Liver (tissue), 3 donors: Measurements from ENCODE around the gene PDE6B.

Experiments
- ATF3 ChIP-seq: IDR thresholded peaks from 2 replicates; pipeline ENCODE4 v1.6.1; 2016; ENCODE audit warnings: antibody characterized with exemption
- EGR1 ChIP-seq, 2 donors: IDR thresholded peaks; 2 replicates each; pipeline ENCODE4 v1.6.1; 2016 to 2018; ENCODE audit warnings: antibody characterized with exemption in 2 of 2, low read depth in 2 of 2
- FOXA1 ChIP-seq: IDR thresholded peaks from 2 replicates; pipeline ENCODE4 v1.6.1; 2016; ENCODE audit warnings: antibody characterized with exemption
- GABPA ChIP-seq, 2 donors: IDR thresholded peaks in 1 of 2; conservative IDR thresholded peaks in 1 of 2; 2 replicates each; pipeline ENCODE4 v1.6.1; 2016; ENCODE audit warnings: antibody characterized with exemption in 2 of 2, mild to moderate bottlenecking in 1 of 2, moderate library complexity in 1 of 2
- JUND ChIP-seq, 2 donors: IDR thresholded peaks; 2 replicates each; pipeline ENCODE4 v1.6.1; 2016; ENCODE audit warnings: antibody characterized with exemption in 2 of 2
- NR2F2 ChIP-seq: IDR thresholded peaks from 2 replicates; pipeline ENCODE4 v1.6.1; 2016; ENCODE audit warnings: antibody characterized with exemption
- RAD21 ChIP-seq, 2 donors: IDR thresholded peaks; 2 replicates each; pipeline ENCODE4 v1.6.1; 2016; ENCODE audit warnings: antibody characterized with exemption in 2 of 2, mild to moderate bottlenecking in 2 of 2
- SP1 ChIP-seq: IDR thresholded peaks from 2 replicates; pipeline ENCODE4 v1.6.1; 2018; ENCODE audit warnings: antibody characterized with exemption, mild to moderate bottlenecking
- TAF1 ChIP-seq: conservative IDR thresholded peaks from 2 replicates; pipeline ENCODE4 v1.6.1; 2016; ENCODE audit warnings: antibody characterized with exemption, mild to moderate bottlenecking
- YY1 ChIP-seq: IDR thresholded peaks from 2 replicates; pipeline ENCODE4 v1.6.1; 2016; ENCODE audit warnings: antibody characterized with exemption, mild to moderate bottlenecking
- ZBTB33 ChIP-seq: IDR thresholded peaks from 2 replicates; pipeline ENCODE4 v1.6.1; 2016; ENCODE audit warnings: antibody characterized with exemption
- TF ChIP-seq, protein P1 (sequence below): fragments of 150-350 bp; IDR thresholded peaks from 2 replicates; pipeline ENCODE4 v1.5.1; 2017; ENCODE audit warnings: improper control_type of control experiment, low read depth, low read length; ENCODE audit not compliant: missing input control
- TF ChIP-seq, protein P2 (sequence below): IDR thresholded peaks from 2 replicates; pipeline ENCODE4 v1.6.1; 2016; ENCODE audit warnings: antibody characterized with exemption
- TF ChIP-seq, protein P3 (sequence below): IDR thresholded peaks from 2 replicates; pipeline ENCODE4 v1.6.1; 2016; ENCODE audit warnings: antibody characterized with exemption, mild to moderate bottlenecking
- donor health status: healthy.
- donor health status: healthy.

GRCh38 chr4:610411-611261 is 14.7 kb upstream of the PDE6B start:
- TF ChIP-seq, protein P1, sequence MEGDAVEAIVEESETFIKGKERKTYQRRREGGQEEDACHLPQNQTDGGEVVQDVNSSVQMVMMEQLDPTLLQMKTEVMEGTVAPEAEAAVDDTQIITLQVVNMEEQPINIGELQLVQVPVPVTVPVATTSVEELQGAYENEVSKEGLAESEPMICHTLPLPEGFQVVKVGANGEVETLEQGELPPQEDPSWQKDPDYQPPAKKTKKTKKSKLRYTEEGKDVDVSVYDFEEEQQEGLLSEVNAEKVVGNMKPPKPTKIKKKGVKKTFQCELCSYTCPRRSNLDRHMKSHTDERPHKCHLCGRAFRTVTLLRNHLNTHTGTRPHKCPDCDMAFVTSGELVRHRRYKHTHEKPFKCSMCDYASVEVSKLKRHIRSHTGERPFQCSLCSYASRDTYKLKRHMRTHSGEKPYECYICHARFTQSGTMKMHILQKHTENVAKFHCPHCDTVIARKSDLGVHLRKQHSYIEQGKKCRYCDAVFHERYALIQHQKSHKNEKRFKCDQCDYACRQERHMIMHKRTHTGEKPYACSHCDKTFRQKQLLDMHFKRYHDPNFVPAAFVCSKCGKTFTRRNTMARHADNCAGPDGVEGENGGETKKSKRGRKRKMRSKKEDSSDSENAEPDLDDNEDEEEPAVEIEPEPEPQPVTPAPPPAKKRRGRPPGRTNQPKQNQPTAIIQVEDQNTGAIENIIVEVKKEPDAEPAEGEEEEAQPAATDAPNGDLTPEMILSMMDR, result no peak
- TF ChIP-seq GABPA (IDR thresholded peaks at IDR 0.05 in 1 of 2, conservative IDR thresholded peaks at IDR 0.05 in 1 of 2) (no peak), SP1 (no peak), EGR1 (IDR thresholded peaks at IDR 0.05; ENCODE audit: low read depth in 2 of 2) (no peak), ATF3 (no peak), TAF1 (no peak), FOXA1 (no peak), ZBTB33 (no peak), YY1 (no peak), RAD21 (IDR thresholded peaks at IDR 0.05) (no peak), JUND (IDR thresholded peaks at IDR 0.05) (no peak), NR2F2 (no peak)
- TF ChIP-seq, protein P2, sequence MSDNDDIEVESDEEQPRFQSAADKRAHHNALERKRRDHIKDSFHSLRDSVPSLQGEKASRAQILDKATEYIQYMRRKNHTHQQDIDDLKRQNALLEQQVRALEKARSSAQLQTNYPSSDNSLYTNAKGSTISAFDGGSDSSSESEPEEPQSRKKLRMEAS, result no peak
- TF ChIP-seq, protein P3, sequence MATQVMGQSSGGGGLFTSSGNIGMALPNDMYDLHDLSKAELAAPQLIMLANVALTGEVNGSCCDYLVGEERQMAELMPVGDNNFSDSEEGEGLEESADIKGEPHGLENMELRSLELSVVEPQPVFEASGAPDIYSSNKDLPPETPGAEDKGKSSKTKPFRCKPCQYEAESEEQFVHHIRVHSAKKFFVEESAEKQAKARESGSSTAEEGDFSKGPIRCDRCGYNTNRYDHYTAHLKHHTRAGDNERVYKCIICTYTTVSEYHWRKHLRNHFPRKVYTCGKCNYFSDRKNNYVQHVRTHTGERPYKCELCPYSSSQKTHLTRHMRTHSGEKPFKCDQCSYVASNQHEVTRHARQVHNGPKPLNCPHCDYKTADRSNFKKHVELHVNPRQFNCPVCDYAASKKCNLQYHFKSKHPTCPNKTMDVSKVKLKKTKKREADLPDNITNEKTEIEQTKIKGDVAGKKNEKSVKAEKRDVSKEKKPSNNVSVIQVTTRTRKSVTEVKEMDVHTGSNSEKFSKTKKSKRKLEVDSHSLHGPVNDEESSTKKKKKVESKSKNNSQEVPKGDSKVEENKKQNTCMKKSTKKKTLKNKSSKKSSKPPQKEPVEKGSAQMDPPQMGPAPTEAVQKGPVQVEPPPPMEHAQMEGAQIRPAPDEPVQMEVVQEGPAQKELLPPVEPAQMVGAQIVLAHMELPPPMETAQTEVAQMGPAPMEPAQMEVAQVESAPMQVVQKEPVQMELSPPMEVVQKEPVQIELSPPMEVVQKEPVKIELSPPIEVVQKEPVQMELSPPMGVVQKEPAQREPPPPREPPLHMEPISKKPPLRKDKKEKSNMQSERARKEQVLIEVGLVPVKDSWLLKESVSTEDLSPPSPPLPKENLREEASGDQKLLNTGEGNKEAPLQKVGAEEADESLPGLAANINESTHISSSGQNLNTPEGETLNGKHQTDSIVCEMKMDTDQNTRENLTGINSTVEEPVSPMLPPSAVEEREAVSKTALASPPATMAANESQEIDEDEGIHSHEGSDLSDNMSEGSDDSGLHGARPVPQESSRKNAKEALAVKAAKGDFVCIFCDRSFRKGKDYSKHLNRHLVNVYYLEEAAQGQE, result no peak
